Ovary (tissue), 3 donors: Measurements from ENCODE around the gene PLEKHA7.

Source experiments
- CTCF ChIP-seq, 3 donors: fragments of 450-650 bp in 2 of 3; fragments of 200-600 bp in 1 of 3; IDR thresholded peaks; one replicate each; pipeline versions ENCODE4 v1.5.1 to v1.8.0; 2016 to 2022; ENCODE audit warnings: antibody characterized with exemption in 3 of 3, mild to moderate bottlenecking in 1 of 3
- EP300 ChIP-seq: sonication (generic); formaldehyde crosslinking; IDR thresholded peaks from one replicate; pipeline ENCODE4 v1.6.1; 2017; ENCODE audit warnings: antibody characterized with exemption
- donor health status: DM: no; HTN: no; CAD: no.

GRCh38 chr11:17021511-17021910, 7.3 kb upstream of the PLEKHA7 start:
- TF ChIP-seq CTCF (IDR thresholded peaks at IDR 0.05) = no peak
- TF ChIP-seq EP300 = no peak
